ENCODE measurements around the gene HOXA4. TPM values are rescaled to one million over a fixed set of nuclear protein-coding genes. Genes with fewer than 3 reads are reported as not detected.

The HOXA4 gene
- total RNA-seq, 1 experiment from 2014 or later: 4.8 TPM

GRCh38 chr7:27140126-27140857 lies 9.7 kb upstream of the HOXA4 start:
- no peaks in the 10 kb centered on the region for H3K27me3 Mint-ChIP-seq (ENCODE audit: insufficient read depth, unreplicated experiment)

GRCh38 chr7:27139334-27140125 lies 9.0 kb upstream of the HOXA4 start:
- H3K27me3 ChIP-seq (replicated peaks; ENCODE audit: control insufficient read depth, insufficient read depth, low read length): no peaks in the 10 kb centered on the region
- intact Hi-C loops (cut with micrococcal nuclease; ENCODE audit: unreplicated experiment): no loop called here

More at GRCh38 chr7:27140126-27140857, 9.7 kb upstream of the HOXA4 start:
- no peak for DNase-seq
- Mint-ChIP-seq H3K9me3 (ENCODE audit: unreplicated experiment) (no peaks in the 10 kb centered on the region), H3K4me3 (ENCODE audit: unreplicated experiment) (peak overlapping the region; percentile 70), H3K36me3 (ENCODE audit: insufficient read depth, unreplicated experiment) (peaks cover 9% of the 10 kb centered on the region), H3K4me1 (ENCODE audit: low read depth, unreplicated experiment) (no peaks in the 10 kb centered on the region), H3K27ac (ENCODE audit: unreplicated experiment) (no peak overlapping the region)
- Histone ChIP-seq H3K36me3 (ENCODE audit: control insufficient read depth, insufficient read depth, low read length) (no peaks in the 10 kb centered on the region; the same call in 1 of the 2 replicates), H3K4me3 (ENCODE audit: low read depth, low read length) (peak overlapping the region; percentile 37), H3K27me3 (replicated peaks; ENCODE audit: control insufficient read depth, insufficient read depth, low read length) (no peaks in the 10 kb centered on the region), H3K9me3 (no peaks in the 10 kb centered on the region), H3K4me1 (peaks cover 10% of the 10 kb centered on the region)
- intact Hi-C loops (cut with micrococcal nuclease; ENCODE audit: unreplicated experiment): no loop called here
- TF ChIP-seq CTCF (IDR thresholded peaks at IDR 0.05; ENCODE audit: insufficient read depth in 1 of 2, low read depth in 1 of 2, low read length in 1 of 2, severe bottlenecking in 1 of 2, unreplicated experiment in 1 of 2): no peak
- ChIA-PET CTCF (no interaction called here), POLR2A (interaction anchor here (0.6 kb wide), 1 partner anchor 46 kb away, joined by 3 read pairs; no protein-coding TSS in a partner anchor)
- BruUV-seq (replicated peaks): no TSS peak

More at GRCh38 chr7:27139334-27140125, 9.0 kb upstream of the HOXA4 start:
- Histone ChIP-seq H3K9me3 (no peaks in the 10 kb centered on the region), H3K4me3 (ENCODE audit: low read depth, low read length) (peak overlapping the region; percentile 37), H3K4me1 (peaks cover 10% of the 10 kb centered on the region), H3K36me3 (ENCODE audit: control insufficient read depth, insufficient read depth, low read length) (no peaks in the 10 kb centered on the region)
- Mint-ChIP-seq H3K27me3 (ENCODE audit: insufficient read depth, unreplicated experiment) (no peaks in the 10 kb centered on the region), H3K9me3 (ENCODE audit: unreplicated experiment) (no peaks in the 10 kb centered on the region), H3K36me3 (ENCODE audit: insufficient read depth, unreplicated experiment) (peaks cover 5% of the 10 kb centered on the region), H3K27ac (ENCODE audit: unreplicated experiment) (no peak overlapping the region), H3K4me3 (ENCODE audit: unreplicated experiment) (peak overlapping the region; percentile 70), H3K4me1 (ENCODE audit: low read depth, unreplicated experiment) (peaks cover 3% of the 10 kb centered on the region)
- no peak for TF ChIP-seq CTCF (IDR thresholded peaks at IDR 0.05; ENCODE audit: insufficient read depth in 1 of 2, low read depth in 1 of 2, low read length in 1 of 2, severe bottlenecking in 1 of 2, unreplicated experiment in 1 of 2)
- DNase-seq: peak in 1 of 2 experiments; percentile 63
- no TSS peak for BruUV-seq (replicated peaks)
- ChIA-PET CTCF (no interaction called here), POLR2A (interaction anchor here (0.6 kb wide), 1 partner anchor 45 kb away, joined by 3 read pairs; no protein-coding TSS in a partner anchor)

Data from Caco-2 (cell line).